Upper lobe of right lung (tissue), 1 donor: ENCODE measurements around the gene CRISP1. TPM values are rescaled to one million over a fixed set of nuclear protein-coding genes. Genes with fewer than 3 reads are reported as not detected.

ENCODE experiments used
- ATAC-seq: fragments of 200-7000 bp; cut with Tn5 transposase; one replicate; pipeline ENCODE4 v1.9.1; 2020; ENCODE audit warnings: mild to moderate bottlenecking, moderate library complexity
- DNase-seq: peaks from one replicate; pipeline ENCODE4 v3.0.0-alpha.2; 2020
- H3K27ac ChIP-seq: fragments of 200-600 bp; one replicate; pipeline ENCODE4 v1.8.0; 2022
- H3K27me3 ChIP-seq: fragments of 200-600 bp; one replicate; pipeline ENCODE4 v1.8.0; 2022; ENCODE audit warnings: mild to moderate bottlenecking
- H3K36me3 ChIP-seq: fragments of 200-600 bp; one replicate; pipeline ENCODE4 v1.8.0; 2022
- H3K4me1 ChIP-seq: fragments of 200-600 bp; one replicate; pipeline ENCODE4 v1.8.0; 2022
- H3K4me3 ChIP-seq: fragments of 200-600 bp; one replicate; pipeline ENCODE4 v1.8.0; 2022; ENCODE audit warnings: mild to moderate bottlenecking
- H3K9me3 ChIP-seq: fragments of 200-600 bp; one replicate; pipeline ENCODE4 v1.8.0; 2022
- CTCF ChIP-seq: fragments of 200-600 bp; IDR thresholded peaks from one replicate; pipeline ENCODE4 v1.8.0; 2022; ENCODE audit warnings: antibody characterized with exemption
- intact Hi-C: fragments of 100-400 bp; cut with DNase I; formaldehyde crosslinking; loops from one replicate; pipeline ENCODE4 v1.11.0; 2022
- long read RNA-seq: library from polyadenylated mRNA; unstranded; transcript quantifications from one replicate; pipeline ENCODE4 v2.0.0, GENCODE V29; 2021
- total RNA-seq: library from RNA; stranded (reverse); fragmentation: NEBNext Ultra II Directional; extraction: Animal tissue kit (Norgen Biotek cat#: 25700); gene quantifications from one replicate; pipeline ENCODE4 v1.2.1, GENCODE V29; 2021
- donor health status: DM: no; HTN: yes; CAD: no; lungs with severe emphysema.

Gene CRISP1
- total RNA-seq: not detected
- long read RNA-seq: 0 reads

GRCh38 chr6:49866485-49866943 lies at the start of gene CRISP1:
Gene CRISP1 (minus strand): TSS chr6:49866535. CDS start chr6:49857400, 9,135 bp downstream.
- ATAC-seq (no peak), DNase-seq (no peak)
- intact Hi-C loops: no loop called here
- H3K27ac ChIP-seq: no peak within 1 kb of the TSS
- H3K4me3 ChIP-seq: no peak within 1 kb of the TSS
- no peaks in the 10 kb centered on the region for H3K36me3 ChIP-seq
- H3K9me3 ChIP-seq: no peaks in the 10 kb centered on the region
- H3K27me3 ChIP-seq: no peaks in the 10 kb centered on the region
- H3K4me1 ChIP-seq: no peaks in the 10 kb centered on the region
- TF ChIP-seq CTCF: no peak

GRCh38 chr6:49915035-49915434 lies 48.7 kb upstream of the CRISP1 start:
- Histone ChIP-seq H3K4me1 (no peaks in the 10 kb centered on the region), H3K9me3 (no peaks in the 10 kb centered on the region), H3K27me3 (no peaks in the 10 kb centered on the region), H3K4me3 (no peak overlapping the region), H3K27ac (no peak overlapping the region), H3K36me3 (no peaks in the 10 kb centered on the region)
- ATAC-seq (no peak), DNase-seq (no peak)
- no peak for TF ChIP-seq CTCF
- intact Hi-C loops: no loop called here

- ATAC-seq: no peak
Observed at GRCh38 chr6:49913636-49914375, 47.5 kb upstream of the CRISP1 start.

GRCh38 chr6:49912196-49912595 lies 45.9 kb upstream of the CRISP1 start:
- no peak for TF ChIP-seq CTCF
- DNase-seq: no peak
- Histone ChIP-seq H3K9me3 (no peaks in the 10 kb centered on the region), H3K36me3 (no peaks in the 10 kb centered on the region), H3K27ac (no peak overlapping the region), H3K27me3 (no peaks in the 10 kb centered on the region), H3K4me1 (no peaks in the 10 kb centered on the region), H3K4me3 (no peak overlapping the region)
- intact Hi-C loops: no loop called here
- no peak for ATAC-seq

More at GRCh38 chr6:49913636-49914375, 47.5 kb upstream of the CRISP1 start:
- H3K4me1 ChIP-seq: no peaks in the 10 kb centered on the region
- H3K36me3 ChIP-seq: no peaks in the 10 kb centered on the region
- no peak overlapping the region for H3K27ac ChIP-seq
- H3K9me3 ChIP-seq: no peaks in the 10 kb centered on the region
- no peaks in the 10 kb centered on the region for H3K27me3 ChIP-seq
- TF ChIP-seq CTCF: no peak
- intact Hi-C loops: no loop called here
- H3K4me3 ChIP-seq: no peak overlapping the region
- DNase-seq: no peak

GRCh38 chr6:49911252-49911651 lies 44.9 kb upstream of the CRISP1 start:
- no peak overlapping the region for H3K4me3 ChIP-seq
- no peaks in the 10 kb centered on the region for H3K36me3 ChIP-seq
- no peak for TF ChIP-seq CTCF
- no peaks in the 10 kb centered on the region for H3K4me1 ChIP-seq
- intact Hi-C loops: no loop called here
- no peaks in the 10 kb centered on the region for H3K9me3 ChIP-seq
- no peaks in the 10 kb centered on the region for H3K27me3 ChIP-seq
- no peak overlapping the region for H3K27ac ChIP-seq
- no peak for DNase-seq
- ATAC-seq: no peak
